HFFc6 (cell line): ENCODE results near the gene AMIGO2. TPM values are rescaled to one million over a fixed set of nuclear protein-coding genes. Genes with fewer than 3 reads are reported as not detected.

Experiments used
- DNase-seq: peaks from one replicate; pipeline ENCODE4 v3.0.0-alpha.2; 2018
- H3K27ac Mint-ChIP-seq: 2 replicates; pipeline ENCODE4 v1.8.0; 2020; ENCODE audit warnings: mild to moderate bottlenecking, mixed read lengths
- H3K27me3 Mint-ChIP-seq: 2 replicates; pipeline ENCODE4 v1.8.0; 2021; ENCODE audit warnings: mild to moderate bottlenecking, moderate library complexity, mixed read lengths; ENCODE audit not compliant: insufficient read depth
- H3K36me3 Mint-ChIP-seq: 2 replicates; pipeline ENCODE4 v1.8.0; 2021; ENCODE audit warnings: low read depth, mixed read lengths
- H3K4me1 Mint-ChIP-seq: 2 replicates; pipeline ENCODE4 v1.8.0; 2020; ENCODE audit warnings: low read depth, mixed read lengths
- H3K4me3 Mint-ChIP-seq: 2 replicates; pipeline ENCODE4 v1.8.0; 2020; ENCODE audit warnings: mild to moderate bottlenecking, moderate library complexity, mixed read lengths
- H3K9me3 Mint-ChIP-seq: 2 replicates; pipeline ENCODE4 v1.8.0; 2020; ENCODE audit warnings: mild to moderate bottlenecking, mixed read lengths
- CTCF ChIP-seq: fragments of 200-600 bp; sonication (generic); IDR thresholded peaks from 2 replicates; pipeline ENCODE4 v1.5.0; 2021; ENCODE audit warnings: antibody characterized with exemption, mild to moderate bottlenecking
- total RNA-seq, 6 experiments: library from RNA; stranded (reverse); fragmentation: NEBNext Ultra II Directional; extraction: Animal tissue kit (Norgen Biotek cat#: 25700); gene quantifications; 2 replicates in 1 of 6; 3 replicates in 5 of 6; pipeline ENCODE4 v1.2.3, GENCODE V29; 2021

AMIGO2 gene
- total RNA-seq, 6 experiments from 2014 or later: 46.6 to 82.4 (median 60.7) TPM

- Mint-ChIP-seq H3K27ac (no peak overlapping the region), H3K4me3 (no peak overlapping the region), H3K9me3 (no peaks in the 10 kb centered on the region), H3K4me1 (peaks cover 14% of the 10 kb centered on the region), H3K36me3 (peaks cover 36% of the 10 kb centered on the region), H3K27me3 (peaks cover 2% of the 10 kb centered on the region; the same call in 1 of the 2 replicates)
- no peak for TF ChIP-seq CTCF
- DNase-seq: no peak
These were observed 31.6 kb upstream of the AMIGO2 start for GRCh38 chr12:47111392-47111778.

- Mint-ChIP-seq H3K36me3 (peaks cover 36% of the 10 kb centered on the region), H3K27me3 (peaks cover 2% of the 10 kb centered on the region; the same call in 1 of the 2 replicates), H3K9me3 (no peaks in the 10 kb centered on the region), H3K4me3 (no peak overlapping the region), H3K27ac (no peak overlapping the region), H3K4me1 (peaks cover 14% of the 10 kb centered on the region)
- no peak for DNase-seq
- no peak for TF ChIP-seq CTCF
These were observed 31.1 kb upstream of the AMIGO2 start for GRCh38 chr12:47110718-47111391.

- Mint-ChIP-seq H3K4me3 (no peak overlapping the region), H3K36me3 (peaks cover 44% of the 10 kb centered on the region), H3K27me3 (no peaks in the 10 kb centered on the region; the same call in none of the 2 replicates), H3K4me1 (peaks cover 19% of the 10 kb centered on the region), H3K9me3 (no peaks in the 10 kb centered on the region), H3K27ac (no peak overlapping the region)
- DNase-seq: no peak
- TF ChIP-seq CTCF: no peak
These were observed 30.3 kb upstream of the AMIGO2 start for GRCh38 chr12:47110011-47110541.

GRCh38 chr12:47107926-47108325, 28.2 kb upstream of the AMIGO2 start:
- TF ChIP-seq CTCF: no peak
- H3K27me3 Mint-ChIP-seq: no peaks in the 10 kb centered on the region; the same call in 1 of the 2 replicates
- peaks cover 26% of the 10 kb centered on the region for H3K4me1 Mint-ChIP-seq
- no peaks in the 10 kb centered on the region for H3K9me3 Mint-ChIP-seq
- peaks cover 47% of the 10 kb centered on the region for H3K36me3 Mint-ChIP-seq
- no peak for DNase-seq
- no peak overlapping the region for H3K27ac Mint-ChIP-seq
- H3K4me3 Mint-ChIP-seq: no peak overlapping the region

DNA sequence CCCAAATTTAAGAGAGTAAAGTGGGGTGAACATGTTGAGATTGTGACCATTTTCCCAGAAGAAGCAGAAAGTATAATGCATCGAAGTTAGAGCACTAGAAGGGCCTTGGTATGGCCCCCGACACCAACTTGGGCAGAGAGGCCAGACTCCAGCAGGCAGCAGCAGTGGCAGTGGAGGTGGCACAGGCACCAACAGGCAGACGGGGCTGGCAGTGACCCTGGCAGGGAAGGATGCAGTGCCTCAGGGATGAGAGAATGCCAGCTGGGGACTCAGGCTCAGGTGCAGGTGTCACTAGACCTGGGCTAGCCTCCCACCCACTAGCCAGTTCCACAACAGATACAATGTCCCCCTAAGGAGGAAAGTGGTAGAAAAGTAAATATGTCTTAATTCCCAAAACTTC, 27.7 kb upstream of the AMIGO2 start:
- H3K4me1 Mint-ChIP-seq: peaks cover 26% of the 10 kb centered on the region
- H3K27me3 Mint-ChIP-seq: no peaks in the 10 kb centered on the region; the same call in 1 of the 2 replicates
- TF ChIP-seq CTCF: no peak
- H3K36me3 Mint-ChIP-seq: peaks cover 47% of the 10 kb centered on the region
- no peak overlapping the region for H3K4me3 Mint-ChIP-seq
- no peaks in the 10 kb centered on the region for H3K9me3 Mint-ChIP-seq
- no peak overlapping the region for H3K27ac Mint-ChIP-seq
- no peak for DNase-seq
